HG02588 (cell line): Measurements from ENCODE around the gene ZBTB2.
"Not testable (repeated sequence)": the region's sequence is repeated elsewhere in the genome, so short reads cannot be mapped to it uniquely, and the experiment has no call there.

Experiments
- ATAC-seq: cut with Tn5 transposase; IDR thresholded peaks from one replicate; pipeline ENCODE4 v1.9.1; 2021; ENCODE audit warnings: mild to moderate bottlenecking, moderate library complexity; ENCODE audit not compliant: unreplicated experiment

ZBTB2 gene

GRCh38 chr6:151403919-151404308, 12.6 kb upstream of the ZBTB2 start:
- no peak for ATAC-seq

GRCh38 chr6:151402228-151402627, 10.9 kb upstream of the ZBTB2 start:
- ATAC-seq, result no peak

GRCh38 chr6:151400473-151400872, 9.1 kb upstream of the ZBTB2 start:
- no peak for ATAC-seq

GRCh38 chr6:151399679-151400078, 8.3 kb upstream of the ZBTB2 start:
- ATAC-seq, result no peak

GRCh38 chr6:151393410-151393809, 2.1 kb upstream of the ZBTB2 start:
- no peak for ATAC-seq

- no peak for ATAC-seq
These were observed 1.1 kb upstream of the ZBTB2 start for GRCh38 chr6:151392427-151392826.

GRCh38 chr6:151390851-151391470, 398 bp downstream of the ZBTB2 start:
- ATAC-seq, result peak; percentile 16

GRCh38 chr6:151390276-151390850, 996 bp downstream of the ZBTB2 start:
- peak; percentile 78 for ATAC-seq

- peak; percentile 62 for ATAC-seq
These were observed 1.6 kb downstream of the ZBTB2 start for GRCh38 chr6:151389618-151390275.

- ATAC-seq, result no peak
These were observed 2.3 kb downstream of the ZBTB2 start for GRCh38 chr6:151388997-151389617.

GRCh38 chr6:151388236-151388635, 3.1 kb downstream of the ZBTB2 start:
- ATAC-seq, result no peak

- ATAC-seq, result no peak
These were observed 4.0 kb downstream of the ZBTB2 start for GRCh38 chr6:151387175-151387970.

- no peak for ATAC-seq
These were observed 6.2 kb downstream of the ZBTB2 start for GRCh38 chr6:151385177-151385576.

GRCh38 chr6:151384151-151384550, 7.2 kb downstream of the ZBTB2 start:
- no peak for ATAC-seq

GRCh38 chr6:151382631-151383030, 8.7 kb downstream of the ZBTB2 start:
- not testable (repeated sequence) for ATAC-seq

GRCh38 chr6:151381722-151382121, 9.6 kb downstream of the ZBTB2 start:
- ATAC-seq, result no peak

GRCh38 chr6:151380848-151381205, 10.5 kb downstream of the ZBTB2 start:
- ATAC-seq, result no peak

- peak; percentile 63 for ATAC-seq
These were observed 11.2 kb downstream of the ZBTB2 start for GRCh38 chr6:151379933-151380847.

GRCh38 chr6:151377095-151377494, 14.3 kb downstream of the ZBTB2 start:
- ATAC-seq, result no peak

- ATAC-seq, result no peak
These were observed 14.9 kb downstream of the ZBTB2 start for GRCh38 chr6:151376440-151376839.
